Measurements from ENCODE around the gene CISD1.

- TF ChIP-seq FOXM1 (IDR thresholded peaks at IDR 0.05; ENCODE audit: borderline replicate concordance) (no peak), PKNOX1 (IDR thresholded peaks at IDR 0.05) (no peak), ARNT (IDR thresholded peaks at IDR 0.05) (no peak), LEF1 (IDR thresholded peaks at IDR 0.05; ENCODE audit: borderline replicate concordance) (no peak), BHLHE40 (IDR thresholded peaks at IDR 0.05; ENCODE audit: borderline replicate concordance) (no peak), FOXK2 (IDR thresholded peaks at IDR 0.05) (no peak), SP1 (IDR thresholded peaks at IDR 0.05) (no peak), SUZ12 (IDR thresholded peaks at IDR 0.05) (no peak), FOXA1 (IDR thresholded peaks at IDR 0.05) (no peak), ELF4 (IDR thresholded peaks at IDR 0.05) (no peak), ZNF384 (IDR thresholded peaks at IDR 0.05) (no peak), L3MBTL2 (conservative IDR thresholded peaks at IDR 0.05) (no peak), NFRKB (IDR thresholded peaks at IDR 0.05) (no peak)
Observed at GRCh38 chr10:58262766-58263165, 6.2 kb upstream of the CISD1 start.

Data from HEK293T (cell line).